Adrenal gland (tissue), 5 donors: ENCODE measurements around the gene SIRT3.

Experiments used
- POLR2A ChIP-seq, 2 donors: fragments of 450-650 bp; IDR thresholded peaks; one replicate each; pipeline ENCODE4 v1.6.1; 2017; ENCODE audit warnings: antibody characterized with exemption in 2 of 2, mild to moderate bottlenecking in 2 of 2, moderate library complexity in 1 of 2
- TF ChIP-seq, protein P1 (sequence below), 6 experiments: fragments of 450-650 bp in 4 of 6; fragments of 200-600 bp in 2 of 6; sonication (generic) in 1 of 6; IDR thresholded peaks; 1 replicate in 5 of 6; 2 replicates in 1 of 6; pipeline versions ENCODE4 v1.5.1 to v1.8.0; 2016 to 2021; ENCODE audit warnings: antibody characterized with exemption in 6 of 6, mild to moderate bottlenecking in 2 of 6, moderate library complexity in 1 of 6
- donor health status: DM: no; HTN: no; CAD: no.

DNA sequence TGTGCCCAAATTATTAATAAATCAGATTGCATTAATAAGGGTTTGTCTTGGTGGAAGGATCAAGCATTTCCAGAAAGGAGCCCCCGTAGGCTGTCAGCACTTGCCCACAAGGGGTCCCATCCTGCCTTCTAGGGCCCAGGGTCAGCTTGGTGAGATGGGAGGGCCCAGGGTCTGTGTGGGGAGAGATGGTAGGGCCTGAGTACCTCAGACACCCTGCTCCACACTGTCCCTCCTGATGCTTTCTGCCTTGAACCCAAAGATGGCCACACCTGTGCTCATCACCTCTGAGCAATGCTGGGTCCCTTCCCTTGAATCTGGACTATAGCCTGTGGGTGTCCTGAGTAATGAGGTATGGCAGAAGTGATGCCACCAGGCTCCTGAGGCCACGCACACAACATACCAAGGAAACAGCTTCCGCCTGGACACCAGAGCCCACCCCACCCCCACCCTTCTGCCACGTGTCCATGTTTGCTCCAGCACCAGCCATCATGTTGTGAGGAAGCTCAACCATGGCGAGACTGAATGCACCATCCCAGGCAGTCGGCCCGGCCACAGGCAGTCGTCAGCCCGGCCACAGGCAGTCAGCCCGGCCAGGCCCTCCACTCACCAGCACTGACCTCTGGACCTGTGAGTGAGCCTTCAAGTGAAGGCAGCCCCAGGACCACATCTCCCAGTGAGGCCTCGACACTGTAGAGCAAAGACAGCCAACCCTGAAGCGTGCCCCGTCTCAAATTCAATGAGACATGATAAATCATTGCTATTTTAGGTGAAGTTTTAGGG is 35.7 kb downstream of the SIRT3 start:
- TF ChIP-seq, protein P1, sequence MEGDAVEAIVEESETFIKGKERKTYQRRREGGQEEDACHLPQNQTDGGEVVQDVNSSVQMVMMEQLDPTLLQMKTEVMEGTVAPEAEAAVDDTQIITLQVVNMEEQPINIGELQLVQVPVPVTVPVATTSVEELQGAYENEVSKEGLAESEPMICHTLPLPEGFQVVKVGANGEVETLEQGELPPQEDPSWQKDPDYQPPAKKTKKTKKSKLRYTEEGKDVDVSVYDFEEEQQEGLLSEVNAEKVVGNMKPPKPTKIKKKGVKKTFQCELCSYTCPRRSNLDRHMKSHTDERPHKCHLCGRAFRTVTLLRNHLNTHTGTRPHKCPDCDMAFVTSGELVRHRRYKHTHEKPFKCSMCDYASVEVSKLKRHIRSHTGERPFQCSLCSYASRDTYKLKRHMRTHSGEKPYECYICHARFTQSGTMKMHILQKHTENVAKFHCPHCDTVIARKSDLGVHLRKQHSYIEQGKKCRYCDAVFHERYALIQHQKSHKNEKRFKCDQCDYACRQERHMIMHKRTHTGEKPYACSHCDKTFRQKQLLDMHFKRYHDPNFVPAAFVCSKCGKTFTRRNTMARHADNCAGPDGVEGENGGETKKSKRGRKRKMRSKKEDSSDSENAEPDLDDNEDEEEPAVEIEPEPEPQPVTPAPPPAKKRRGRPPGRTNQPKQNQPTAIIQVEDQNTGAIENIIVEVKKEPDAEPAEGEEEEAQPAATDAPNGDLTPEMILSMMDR (IDR thresholded peaks at IDR 0.05), result no peak
- TF ChIP-seq POLR2A (IDR thresholded peaks at IDR 0.05), result no peak
